HepG2 (cell line): ENCODE data around the gene ZNF503. TPM values are rescaled to one million over a fixed set of nuclear protein-coding genes. Genes with fewer than 3 reads are reported as not detected.

Source experiments
- DNMT3B ChIP-seq: conservative IDR thresholded peaks from 2 replicates; pipeline ENCODE4 v1.6.1; 2016; ENCODE audit warnings: missing biosample characterization, control low read depth
- ETV6 ChIP-seq: sonication (generic); formaldehyde crosslinking; conservative IDR thresholded peaks from 2 replicates; pipeline ENCODE4 v1.4.0; 2020; ENCODE audit warnings: missing genetic modification reagents
- HNRNPH1 ChIP-seq: fragments of 200-400 bp; formaldehyde crosslinking; optimal IDR thresholded peaks from 2 replicates; pipeline ENCODE3; 2017; ENCODE audit warnings: mild to moderate bottlenecking, low read depth, low read length
- HNRNPK ChIP-seq: fragments of 200-400 bp; formaldehyde crosslinking; IDR thresholded peaks from 2 replicates; pipeline ENCODE4 v1.6.1; 2018; ENCODE audit warnings: low read length, low read depth, moderate library complexity, mild to moderate bottlenecking; ENCODE audit not compliant: poor library complexity, severe bottlenecking
- KAT2B ChIP-seq: fragments of 150-350 bp; IDR thresholded peaks from 2 replicates; pipeline ENCODE4 v1.6.1; 2014; ENCODE audit warnings: low read depth, low read length, borderline replicate concordance
- PITX1 ChIP-seq: sonication (generic); formaldehyde crosslinking; IDR thresholded peaks from 2 replicates; pipeline ENCODE4 v1.5.1; 2020; ENCODE audit warnings: mild to moderate bottlenecking, missing genetic modification reagents
- PPARG ChIP-seq: conservative IDR thresholded peaks from 2 replicates; pipeline ENCODE4 v1.6.1; 2016; ENCODE audit warnings: missing biosample characterization, missing genetic modification reagents
- SKI ChIP-seq: fragments of 450-650 bp; IDR thresholded peaks from one replicate; pipeline ENCODE4 v1.6.1; 2018; ENCODE audit warnings: mild to moderate bottlenecking; ENCODE audit not compliant: partially characterized antibody
- ZEB1 ChIP-seq: IDR thresholded peaks from 2 replicates; pipeline ENCODE4 v1.6.1; 2012; ENCODE audit warnings: mild to moderate bottlenecking, low read depth, inconsistent platforms; ENCODE audit not compliant: insufficient replicate concordance
- ZNF235 ChIP-seq: sonication (generic); formaldehyde crosslinking; IDR thresholded peaks from 2 replicates; pipeline ENCODE4 v1.8.1; 2023; ENCODE audit warnings: mild to moderate bottlenecking, missing genetic modification reagents, borderline replicate concordance
- ZNF343 ChIP-seq: sonication (generic); formaldehyde crosslinking; IDR thresholded peaks from 2 replicates; pipeline ENCODE4 v1.4.0; 2020; ENCODE audit warnings: mild to moderate bottlenecking, missing genetic modification reagents
- ZNF484 ChIP-seq: sonication (generic); formaldehyde crosslinking; IDR thresholded peaks from 2 replicates; pipeline ENCODE4 v1.5.1; 2020; ENCODE audit warnings: mild to moderate bottlenecking, low read depth, missing genetic modification reagents, borderline replicate concordance
- ZNF569 ChIP-seq: sonication (generic); formaldehyde crosslinking; IDR thresholded peaks from 2 replicates; pipeline ENCODE4 v1.5.0; 2020; ENCODE audit warnings: mild to moderate bottlenecking, missing genetic modification reagents, moderate library complexity, borderline replicate concordance
- ZNF614 ChIP-seq: IDR thresholded peaks from 2 replicates; pipeline ENCODE4 v1.6.1; 2018; ENCODE audit warnings: missing biosample characterization, missing genetic modification reagents, inconsistent platforms, borderline replicate concordance
- polyA plus RNA-seq, 8 experiments: library from polyadenylated mRNA; depleted of rRNA in 3 of 8; stranded (reverse) in 7 of 8; unstranded in 1 of 8; fragments of >200 nt; fragmentation: Illumina TruSeq in 4 of 8; extraction: Trizol in 4 of 8; gene quantifications; 2 replicates each; pipeline versions ENCODE4 v1.2.1 to v1.2.3, GENCODE V29; 2011 to 2016; ENCODE audit warnings: low read depth in 4 of 8, missing spikeins in 1 of 8, mixed read lengths in 1 of 8; ENCODE audit not compliant: insufficient read depth in 1 of 8
- total RNA-seq, 5 experiments: library from RNA; depleted of rRNA; stranded (reverse); fragments of >200 nt; fragmentation: Illumina TruSeq; extraction: Trizol; gene quantifications; 2 replicates each; pipeline ENCODE4 v1.2.3, GENCODE V29; 2016; ENCODE audit warnings: low read depth in 1 of 5
- TF ChIP-seq, protein P1 (sequence below): sonication (generic); formaldehyde crosslinking; IDR thresholded peaks from 2 replicates; pipeline ENCODE4 v1.5.0; 2020; ENCODE audit warnings: mild to moderate bottlenecking, missing genetic modification reagents
- TF ChIP-seq, protein P2 (sequence below): sonication (generic); formaldehyde crosslinking; IDR thresholded peaks from 2 replicates; pipeline ENCODE4 v1.5.0; 2020; ENCODE audit warnings: mild to moderate bottlenecking, missing genetic modification reagents, borderline replicate concordance
- TF ChIP-seq, protein P3 (sequence below): sonication (generic); formaldehyde crosslinking; IDR thresholded peaks from 2 replicates; pipeline ENCODE4 v1.5.0; 2020; ENCODE audit warnings: mild to moderate bottlenecking, missing genetic modification reagents
- TF ChIP-seq, protein P4 (sequence below): conservative IDR thresholded peaks from 2 replicates; pipeline ENCODE4 v1.6.1; 2018; ENCODE audit warnings: missing genetic modification reagents

The ZNF503 gene
- total and polyA plus RNA-seq, 2 of the 13 experiments (the other 11 are each of a cell fraction or from before 2014, with no cell fraction given) = 2.7 to 8.3 TPM

DNA sequence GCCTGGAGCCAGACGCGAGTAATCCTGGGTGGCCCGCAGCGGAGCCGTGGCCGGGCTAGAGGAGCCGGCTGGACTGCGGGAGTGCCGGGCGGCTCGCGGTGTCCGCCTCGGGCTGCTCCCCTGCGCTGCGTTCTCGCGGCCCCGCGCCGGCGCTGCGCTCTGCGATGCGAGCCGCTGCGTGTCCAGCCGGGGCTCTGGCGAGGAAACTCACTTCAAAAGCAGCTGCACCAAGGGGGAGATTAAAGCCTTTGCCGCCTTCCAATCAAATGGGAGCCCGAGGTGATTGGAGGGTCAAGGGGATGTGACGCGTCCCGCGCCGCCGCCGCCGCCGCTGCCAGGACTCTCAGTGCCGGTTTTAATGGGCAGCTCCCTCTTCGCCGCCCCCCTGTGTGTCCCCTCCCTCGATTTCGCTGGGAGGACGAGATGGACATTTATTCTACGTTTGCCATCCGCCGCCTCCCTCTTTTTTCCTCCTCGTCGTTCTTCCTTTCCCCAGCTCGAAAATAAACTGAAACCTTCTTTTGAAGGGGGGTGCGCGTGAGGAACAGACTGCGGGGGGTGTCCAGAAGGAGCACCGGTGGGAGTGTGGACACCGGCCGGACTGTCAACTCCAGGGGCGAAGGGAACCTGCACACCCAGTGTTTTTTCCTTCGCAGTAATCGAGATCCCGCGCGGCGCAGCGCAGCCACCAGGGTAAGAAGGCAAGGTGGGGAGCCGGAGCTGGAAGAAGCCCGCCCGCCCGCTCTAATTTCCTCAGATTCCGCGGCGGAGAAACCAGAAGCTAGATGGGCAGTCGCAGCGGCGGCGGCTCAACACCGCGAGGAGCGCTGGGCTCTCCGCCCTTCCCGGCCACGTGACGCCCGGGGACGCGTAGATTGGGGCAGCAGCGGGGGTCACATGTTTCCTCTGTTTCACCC is at the start of gene ZNF503 (continued):
- no peak for TF ChIP-seq ZEB1
- TF ChIP-seq, protein P1, sequence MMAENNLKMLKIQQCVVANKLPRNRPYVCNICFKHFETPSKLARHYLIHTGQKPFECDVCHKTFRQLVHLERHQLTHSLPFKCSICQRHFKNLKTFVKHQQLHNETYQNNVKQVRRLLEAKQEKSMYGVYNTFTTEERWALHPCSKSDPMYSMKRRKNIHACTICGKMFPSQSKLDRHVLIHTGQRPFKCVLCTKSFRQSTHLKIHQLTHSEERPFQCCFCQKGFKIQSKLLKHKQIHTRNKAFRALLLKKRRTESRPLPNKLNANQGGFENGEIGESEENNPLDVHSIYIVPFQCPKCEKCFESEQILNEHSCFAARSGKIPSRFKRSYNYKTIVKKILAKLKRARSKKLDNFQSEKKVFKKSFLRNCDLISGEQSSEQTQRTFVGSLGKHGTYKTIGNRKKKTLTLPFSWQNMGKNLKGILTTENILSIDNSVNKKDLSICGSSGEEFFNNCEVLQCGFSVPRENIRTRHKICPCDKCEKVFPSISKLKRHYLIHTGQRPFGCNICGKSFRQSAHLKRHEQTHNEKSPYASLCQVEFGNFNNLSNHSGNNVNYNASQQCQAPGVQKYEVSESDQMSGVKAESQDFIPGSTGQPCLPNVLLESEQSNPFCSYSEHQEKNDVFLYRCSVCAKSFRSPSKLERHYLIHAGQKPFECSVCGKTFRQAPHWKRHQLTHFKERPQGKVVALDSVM (CRISPR knock-in tag) = peak; percentile 40; the same call in 1 of the 2 replicates
- peak; percentile 59; the same call in 1 of the 2 replicates for TF ChIP-seq ZNF235 (CRISPR knock-in tag)
- no peak; the same call in 1 of the 2 replicates for TF ChIP-seq ETV6
- TF ChIP-seq, protein P2, sequence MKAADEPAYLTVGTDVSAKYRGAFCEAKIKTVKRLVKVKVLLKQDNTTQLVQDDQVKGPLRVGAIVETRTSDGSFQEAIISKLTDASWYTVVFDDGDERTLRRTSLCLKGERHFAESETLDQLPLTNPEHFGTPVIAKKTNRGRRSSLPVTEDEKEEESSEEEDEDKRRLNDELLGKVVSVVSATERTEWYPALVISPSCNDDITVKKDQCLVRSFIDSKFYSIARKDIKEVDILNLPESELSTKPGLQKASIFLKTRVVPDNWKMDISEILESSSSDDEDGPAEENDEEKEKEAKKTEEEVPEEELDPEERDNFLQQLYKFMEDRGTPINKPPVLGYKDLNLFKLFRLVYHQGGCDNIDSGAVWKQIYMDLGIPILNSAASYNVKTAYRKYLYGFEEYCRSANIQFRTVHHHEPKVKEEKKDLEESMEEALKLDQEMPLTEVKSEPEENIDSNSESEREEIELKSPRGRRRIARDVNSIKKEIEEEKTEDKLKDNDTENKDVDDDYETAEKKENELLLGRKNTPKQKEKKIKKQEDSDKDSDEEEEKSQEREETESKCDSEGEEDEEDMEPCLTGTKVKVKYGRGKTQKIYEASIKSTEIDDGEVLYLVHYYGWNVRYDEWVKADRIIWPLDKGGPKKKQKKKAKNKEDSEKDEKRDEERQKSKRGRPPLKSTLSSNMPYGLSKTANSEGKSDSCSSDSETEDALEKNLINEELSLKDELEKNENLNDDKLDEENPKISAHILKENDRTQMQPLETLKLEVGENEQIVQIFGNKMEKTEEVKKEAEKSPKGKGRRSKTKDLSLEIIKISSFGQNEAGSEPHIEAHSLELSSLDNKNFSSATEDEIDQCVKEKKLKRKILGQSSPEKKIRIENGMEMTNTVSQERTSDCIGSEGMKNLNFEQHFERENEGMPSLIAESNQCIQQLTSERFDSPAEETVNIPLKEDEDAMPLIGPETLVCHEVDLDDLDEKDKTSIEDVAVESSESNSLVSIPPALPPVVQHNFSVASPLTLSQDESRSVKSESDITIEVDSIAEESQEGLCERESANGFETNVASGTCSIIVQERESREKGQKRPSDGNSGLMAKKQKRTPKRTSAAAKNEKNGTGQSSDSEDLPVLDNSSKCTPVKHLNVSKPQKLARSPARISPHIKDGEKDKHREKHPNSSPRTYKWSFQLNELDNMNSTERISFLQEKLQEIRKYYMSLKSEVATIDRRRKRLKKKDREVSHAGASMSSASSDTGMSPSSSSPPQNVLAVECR (CRISPR knock-in tag) = peak; percentile 82
- TF ChIP-seq KAT2B = no peak
- TF ChIP-seq ZNF343 (CRISPR knock-in tag) = no peak
- TF ChIP-seq ZNF614 (CRISPR knock-in tag) = 0 out of 2 replicates have a peak, but pooled peaks have one; percentile 42
- no peak for TF ChIP-seq ZNF569 (CRISPR knock-in tag)
- TF ChIP-seq, protein P3, sequence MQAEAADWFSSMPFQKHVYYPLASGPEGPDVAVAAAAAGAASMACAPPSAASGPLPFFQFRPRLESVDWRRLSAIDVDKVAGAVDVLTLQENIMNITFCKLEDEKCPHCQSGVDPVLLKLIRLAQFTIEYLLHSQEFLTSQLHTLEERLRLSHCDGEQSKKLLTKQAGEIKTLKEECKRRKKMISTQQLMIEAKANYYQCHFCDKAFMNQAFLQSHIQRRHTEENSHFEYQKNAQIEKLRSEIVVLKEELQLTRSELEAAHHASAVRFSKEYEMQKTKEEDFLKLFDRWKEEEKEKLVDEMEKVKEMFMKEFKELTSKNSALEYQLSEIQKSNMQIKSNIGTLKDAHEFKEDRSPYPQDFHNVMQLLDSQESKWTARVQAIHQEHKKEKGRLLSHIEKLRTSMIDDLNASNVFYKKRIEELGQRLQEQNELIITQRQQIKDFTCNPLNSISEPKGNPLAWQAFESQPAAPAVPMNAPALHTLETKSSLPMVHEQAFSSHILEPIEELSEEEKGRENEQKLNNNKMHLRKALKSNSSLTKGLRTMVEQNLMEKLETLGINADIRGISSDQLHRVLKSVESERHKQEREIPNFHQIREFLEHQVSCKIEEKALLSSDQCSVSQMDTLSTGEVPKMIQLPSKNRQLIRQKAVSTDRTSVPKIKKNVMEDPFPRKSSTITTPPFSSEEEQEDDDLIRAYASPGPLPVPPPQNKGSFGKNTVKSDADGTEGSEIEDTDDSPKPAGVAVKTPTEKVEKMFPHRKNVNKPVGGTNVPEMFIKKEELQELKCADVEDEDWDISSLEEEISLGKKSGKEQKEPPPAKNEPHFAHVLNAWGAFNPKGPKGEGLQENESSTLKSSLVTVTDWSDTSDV (CRISPR knock-in tag) = no peak; the same call in none of the 2 replicates
- TF ChIP-seq PPARG = no peak
- TF ChIP-seq SKI = peak; percentile 75
- TF ChIP-seq HNRNPK = peak; percentile 94
- no peak for TF ChIP-seq DNMT3B (CRISPR knock-in tag)
- TF ChIP-seq ZNF484 (CRISPR knock-in tag) = no peak
- TF ChIP-seq, protein P4, sequence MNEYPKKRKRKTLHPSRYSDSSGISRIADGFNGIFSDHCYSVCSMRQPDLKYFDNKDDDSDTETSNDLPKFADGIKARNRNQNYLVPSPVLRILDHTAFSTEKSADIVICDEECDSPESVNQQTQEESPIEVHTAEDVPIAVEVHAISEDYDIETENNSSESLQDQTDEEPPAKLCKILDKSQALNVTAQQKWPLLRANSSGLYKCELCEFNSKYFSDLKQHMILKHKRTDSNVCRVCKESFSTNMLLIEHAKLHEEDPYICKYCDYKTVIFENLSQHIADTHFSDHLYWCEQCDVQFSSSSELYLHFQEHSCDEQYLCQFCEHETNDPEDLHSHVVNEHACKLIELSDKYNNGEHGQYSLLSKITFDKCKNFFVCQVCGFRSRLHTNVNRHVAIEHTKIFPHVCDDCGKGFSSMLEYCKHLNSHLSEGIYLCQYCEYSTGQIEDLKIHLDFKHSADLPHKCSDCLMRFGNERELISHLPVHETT (CRISPR knock-in tag) = no peak
- TF ChIP-seq PITX1 (CRISPR knock-in tag) = peak; percentile 48
- peak; percentile 51 for TF ChIP-seq HNRNPH1
